GM19438 (cell line): Measurements from ENCODE around the gene ZIK1.
A peak's percentile ranks its signal among the peaks of the same experiment; 100 is the strongest.

Source experiments
- ATAC-seq: cut with Tn5 transposase; IDR thresholded peaks from one replicate; pipeline ENCODE4 v1.9.1; 2021; ENCODE audit warnings: low read depth; ENCODE audit not compliant: unreplicated experiment

The ZIK1 gene

GRCh38 chr19:57583521-57584416 is at the start of gene ZIK1:
TSS of gene ZIK1 (plus strand) at chr19:57584145. CDS start at chr19:57584357, 212 bp downstream.
- peak; percentile 79 for ATAC-seq

- ATAC-seq = no peak
These were observed 45.9 kb upstream of the ZIK1 start for GRCh38 chr19:57537953-57538547.

- ATAC-seq = no peak
These were observed 37.4 kb upstream of the ZIK1 start for GRCh38 chr19:57546513-57546912.

GRCh38 chr19:57552432-57552831 is 31.5 kb upstream of the ZIK1 start:
- ATAC-seq = no peak

- ATAC-seq = no peak
These were observed 26.3 kb upstream of the ZIK1 start for GRCh38 chr19:57557659-57558058.

- ATAC-seq = no peak
These were observed 25.4 kb upstream of the ZIK1 start for GRCh38 chr19:57558525-57558924.

GRCh38 chr19:57559008-57559403 is 24.9 kb upstream of the ZIK1 start:
- ATAC-seq = peak; percentile 25

- ATAC-seq = peak; percentile 91
These were observed 24.4 kb upstream of the ZIK1 start, which contains the start of gene ZNF550 for GRCh38 chr19:57559404-57560025. TSS of gene ZNF550 (minus strand) at chr19:57559863. CDS start at chr19:57559682, 181 bp downstream.

GRCh38 chr19:57560049-57560491 is 23.9 kb upstream of the ZIK1 start:
- peak; percentile 19 for ATAC-seq

GRCh38 chr19:57563547-57563946 is 20.4 kb upstream of the ZIK1 start:
- ATAC-seq = no peak

- no peak for ATAC-seq
These were observed 17.3 kb upstream of the ZIK1 start for GRCh38 chr19:57566396-57567265.

GRCh38 chr19:57570707-57571106 is 13.2 kb upstream of the ZIK1 start:
- ATAC-seq = no peak

- ATAC-seq = no peak
These were observed 11.5 kb upstream of the ZIK1 start for GRCh38 chr19:57572415-57572947.

GRCh38 chr19:57576661-57577060 is 7.3 kb upstream of the ZIK1 start:
- no peak for ATAC-seq

- peak; percentile 89 for ATAC-seq
These were observed 5.3 kb upstream of the ZIK1 start, which contains the start of gene ZNF416 for GRCh38 chr19:57578487-57579205. TSS of gene ZNF416 (minus strand) at chr19:57578911. CDS start at chr19:57578704, 207 bp downstream.

- ATAC-seq = no peak
These were observed 833 bp upstream of the ZIK1 start for GRCh38 chr19:57583104-57583520.

- ATAC-seq = no peak
These were observed 3.6 kb downstream of the ZIK1 start for GRCh38 chr19:57587529-57587928.

GRCh38 chr19:57599377-57599760 is 15.4 kb downstream of the ZIK1 start:
- ATAC-seq = no peak

- ATAC-seq = peak; percentile 93
These were observed 15.9 kb downstream of the ZIK1 start, which contains the start of gene ZNF530 for GRCh38 chr19:57599761-57600383. TSS of gene ZNF530 (plus strand) at chr19:57599885. CDS start at chr19:57604346, 4,461 bp downstream.
